Measurements from ENCODE around the gene OR2F1.

Gene OR2F1

GRCh38 chr7:143954544-143954943, at the start of gene OR2F1:
Gene OR2F1, plus strand, starts transcription at chr7:143954844. Its CDS starts 5,127 bp downstream, at chr7:143959971.
- no peaks in the 10 kb centered on the region for H3K36me3 ChIP-seq (ENCODE audit: control insufficient read depth, insufficient read depth, low read length)
- H3K9me3 ChIP-seq (ENCODE audit: control insufficient read depth, low read length) = no peaks in the 10 kb centered on the region
- H3K9ac ChIP-seq (ENCODE audit: low read length) = no peak within 1 kb of the TSS
- H3K4me3 ChIP-seq (ENCODE audit: low read length) = no peak within 1 kb of the TSS
- no peaks in the 10 kb centered on the region for H3K4me1 ChIP-seq (ENCODE audit: control insufficient read depth, insufficient read depth, low read length)
- no peaks in the 10 kb centered on the region for H3K27me3 ChIP-seq (ENCODE audit: control insufficient read depth, insufficient read depth, low read length)

GRCh38 chr7:143905509-143905908, 49.1 kb upstream of the OR2F1 start:
- Histone ChIP-seq H3K4me3 (ENCODE audit: low read length) (no peak overlapping the region), H3K4me1 (ENCODE audit: control insufficient read depth, insufficient read depth, low read length) (peaks cover 8% of the 10 kb centered on the region), H3K27me3 (ENCODE audit: control insufficient read depth, insufficient read depth, low read length) (no peaks in the 10 kb centered on the region), H3K36me3 (ENCODE audit: control insufficient read depth, insufficient read depth, low read length) (no peaks in the 10 kb centered on the region), H3K9me3 (ENCODE audit: control insufficient read depth, low read length) (no peaks in the 10 kb centered on the region), H3K9ac (ENCODE audit: low read length) (no peak overlapping the region)

DNA sequence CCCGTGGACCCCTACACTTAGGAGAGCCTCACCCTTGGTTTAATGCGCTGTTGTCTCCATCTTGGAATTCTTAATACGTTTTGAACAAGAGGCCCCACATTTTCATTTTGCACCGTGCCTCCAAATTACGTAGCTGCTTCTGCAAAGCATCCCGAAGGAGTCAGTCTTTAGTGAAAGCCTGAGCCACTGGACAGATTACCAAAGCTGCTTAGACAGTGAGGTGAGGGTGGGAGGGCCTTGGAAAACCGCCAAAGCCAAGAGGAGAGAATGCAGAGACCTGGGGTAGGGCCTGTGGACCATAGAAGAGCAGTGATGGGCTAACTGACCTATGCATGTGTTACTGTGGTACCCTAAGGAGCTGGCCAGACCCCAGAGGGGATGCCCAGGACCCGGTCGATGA, 48.5 kb upstream of the OR2F1 start:
- Histone ChIP-seq H3K9ac (ENCODE audit: low read length) (no peak overlapping the region), H3K36me3 (ENCODE audit: control insufficient read depth, insufficient read depth, low read length) (no peaks in the 10 kb centered on the region), H3K9me3 (ENCODE audit: control insufficient read depth, low read length) (no peaks in the 10 kb centered on the region), H3K4me1 (ENCODE audit: control insufficient read depth, insufficient read depth, low read length) (peaks cover 6% of the 10 kb centered on the region), H3K4me3 (ENCODE audit: low read length) (no peak overlapping the region), H3K27me3 (ENCODE audit: control insufficient read depth, insufficient read depth, low read length) (no peaks in the 10 kb centered on the region)

GRCh38 chr7:143906895-143907294, 47.7 kb upstream of the OR2F1 start:
- Histone ChIP-seq H3K4me1 (ENCODE audit: control insufficient read depth, insufficient read depth, low read length) (peaks cover 6% of the 10 kb centered on the region), H3K9me3 (ENCODE audit: control insufficient read depth, low read length) (no peaks in the 10 kb centered on the region), H3K36me3 (ENCODE audit: control insufficient read depth, insufficient read depth, low read length) (no peaks in the 10 kb centered on the region), H3K9ac (ENCODE audit: low read length) (no peak overlapping the region), H3K27me3 (ENCODE audit: control insufficient read depth, insufficient read depth, low read length) (no peaks in the 10 kb centered on the region), H3K4me3 (ENCODE audit: low read length) (no peak overlapping the region)

DNA sequence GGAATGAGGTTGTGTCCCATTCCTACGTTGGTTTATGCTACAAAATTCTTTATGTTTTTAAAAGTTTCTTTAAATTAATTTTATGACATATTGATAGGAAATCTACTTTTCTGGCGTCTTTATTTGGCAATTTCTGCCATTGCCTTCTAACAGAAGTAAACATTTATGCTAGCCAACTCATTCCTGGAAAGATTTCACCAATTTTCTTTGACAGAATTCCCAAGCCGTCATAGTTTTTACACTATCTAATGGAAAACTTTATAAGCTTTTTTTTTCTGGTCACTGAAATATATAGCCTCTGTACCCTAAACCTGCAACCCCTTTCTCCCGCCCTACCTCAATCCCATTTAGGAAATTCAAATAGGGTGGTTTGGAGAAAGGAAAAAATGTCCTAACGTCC, 46.5 kb upstream of the OR2F1 start:
- no peaks in the 10 kb centered on the region for H3K9me3 ChIP-seq (ENCODE audit: control insufficient read depth, low read length)
- no peaks in the 10 kb centered on the region for H3K27me3 ChIP-seq (ENCODE audit: control insufficient read depth, insufficient read depth, low read length)
- peaks cover 6% of the 10 kb centered on the region for H3K4me1 ChIP-seq (ENCODE audit: control insufficient read depth, insufficient read depth, low read length)
- no peaks in the 10 kb centered on the region for H3K36me3 ChIP-seq (ENCODE audit: control insufficient read depth, insufficient read depth, low read length)
- no peak overlapping the region for H3K9ac ChIP-seq (ENCODE audit: low read length)
- no peak overlapping the region for H3K4me3 ChIP-seq (ENCODE audit: low read length)

GRCh38 chr7:143909863-143910262, 44.8 kb upstream of the OR2F1 start:
- Histone ChIP-seq H3K9me3 (ENCODE audit: control insufficient read depth, low read length) (no peaks in the 10 kb centered on the region), H3K36me3 (ENCODE audit: control insufficient read depth, insufficient read depth, low read length) (no peaks in the 10 kb centered on the region), H3K9ac (ENCODE audit: low read length) (no peak overlapping the region), H3K4me3 (ENCODE audit: low read length) (no peak overlapping the region), H3K27me3 (ENCODE audit: control insufficient read depth, insufficient read depth, low read length) (no peaks in the 10 kb centered on the region), H3K4me1 (ENCODE audit: control insufficient read depth, insufficient read depth, low read length) (peaks cover 6% of the 10 kb centered on the region)

- Histone ChIP-seq H3K27me3 (ENCODE audit: control insufficient read depth, insufficient read depth, low read length) (no peaks in the 10 kb centered on the region), H3K4me1 (ENCODE audit: control insufficient read depth, insufficient read depth, low read length) (no peaks in the 10 kb centered on the region), H3K9ac (ENCODE audit: low read length) (no peak overlapping the region), H3K4me3 (ENCODE audit: low read length) (no peak overlapping the region), H3K9me3 (ENCODE audit: control insufficient read depth, low read length) (no peaks in the 10 kb centered on the region), H3K36me3 (ENCODE audit: control insufficient read depth, insufficient read depth, low read length) (no peaks in the 10 kb centered on the region)
These were observed 44.0 kb upstream of the OR2F1 start for GRCh38 chr7:143910473-143911248.

DNA sequence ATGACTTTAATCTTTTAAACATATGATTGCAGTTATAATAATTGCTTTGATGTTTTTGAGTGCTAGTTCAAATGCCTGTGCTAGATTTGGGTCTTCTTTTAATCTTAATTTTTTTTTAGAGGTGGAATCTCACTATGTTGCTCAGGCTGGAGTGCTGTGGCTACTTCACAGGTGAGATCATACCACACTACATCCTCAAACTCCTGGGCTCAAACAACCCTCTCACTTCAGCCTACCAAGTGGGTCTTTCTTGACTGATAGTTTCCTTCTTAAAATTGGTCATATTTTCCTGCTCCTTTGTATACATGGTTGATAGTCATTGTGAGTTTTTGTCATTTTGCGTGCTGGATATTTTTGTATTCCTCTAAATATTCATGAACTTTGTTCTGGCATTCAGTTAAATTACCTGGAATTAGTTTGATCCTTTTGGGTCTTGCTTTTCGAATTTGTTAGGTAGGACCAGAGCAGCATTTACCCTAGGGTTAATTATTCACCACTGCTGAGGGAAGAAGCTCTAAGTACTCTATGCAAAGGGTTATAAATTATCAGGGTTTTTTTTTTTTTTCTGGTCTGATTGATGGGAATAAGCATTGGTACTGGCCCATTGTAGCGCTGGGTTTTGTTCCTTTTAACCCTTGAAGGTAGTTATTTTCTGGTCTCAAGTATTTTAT, 40.6 kb upstream of the OR2F1 start:
- H3K27me3 ChIP-seq (ENCODE audit: control insufficient read depth, insufficient read depth, low read length) = no peaks in the 10 kb centered on the region
- H3K9ac ChIP-seq (ENCODE audit: low read length) = no peak overlapping the region
- no peaks in the 10 kb centered on the region for H3K9me3 ChIP-seq (ENCODE audit: control insufficient read depth, low read length)
- no peaks in the 10 kb centered on the region for H3K4me1 ChIP-seq (ENCODE audit: control insufficient read depth, insufficient read depth, low read length)
- no peaks in the 10 kb centered on the region for H3K36me3 ChIP-seq (ENCODE audit: control insufficient read depth, insufficient read depth, low read length)
- H3K4me3 ChIP-seq (ENCODE audit: low read length) = no peak overlapping the region

DNA sequence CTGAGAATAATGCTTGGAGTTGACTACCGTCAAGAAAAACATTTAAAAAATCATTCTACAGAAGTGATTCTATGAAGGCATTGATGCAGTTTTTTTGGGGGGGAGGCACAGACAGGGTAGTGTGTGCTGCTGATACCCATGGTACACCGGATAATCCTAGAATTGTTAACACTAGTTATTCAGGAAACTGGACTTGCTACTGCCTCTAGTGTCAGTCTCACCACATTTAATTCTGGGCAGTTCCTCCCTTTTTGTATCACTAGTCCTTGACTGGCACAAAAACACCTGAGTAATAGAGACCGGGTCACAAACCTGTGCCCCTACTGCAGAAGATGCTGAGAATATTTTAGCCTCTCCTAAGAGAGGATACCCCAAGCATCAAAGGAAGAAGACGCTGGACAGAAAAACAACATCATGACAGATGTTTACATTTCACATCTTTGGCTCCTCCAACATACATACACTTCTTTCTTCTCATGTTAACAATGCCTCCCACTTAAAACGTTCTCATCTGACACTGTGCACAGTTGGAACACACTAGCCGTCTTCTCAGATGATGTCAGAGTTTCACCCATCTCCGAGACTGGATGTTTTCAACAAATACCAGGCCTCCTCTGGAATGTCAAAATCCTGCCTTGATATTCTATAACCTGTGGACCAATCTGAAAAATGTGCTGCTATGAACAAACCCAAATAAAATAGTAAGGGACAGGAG, 39.5 kb upstream of the OR2F1 start:
- Histone ChIP-seq H3K9me3 (ENCODE audit: control insufficient read depth, low read length) (no peaks in the 10 kb centered on the region), H3K9ac (ENCODE audit: low read length) (no peak overlapping the region), H3K36me3 (ENCODE audit: control insufficient read depth, insufficient read depth, low read length) (no peaks in the 10 kb centered on the region), H3K27me3 (ENCODE audit: control insufficient read depth, insufficient read depth, low read length) (no peaks in the 10 kb centered on the region), H3K4me1 (ENCODE audit: control insufficient read depth, insufficient read depth, low read length) (no peaks in the 10 kb centered on the region), H3K4me3 (ENCODE audit: low read length) (no peak overlapping the region)

- no peaks in the 10 kb centered on the region for H3K27me3 ChIP-seq (ENCODE audit: control insufficient read depth, insufficient read depth, low read length)
- H3K4me3 ChIP-seq (ENCODE audit: low read length) = no peak overlapping the region
These were observed 29.8 kb upstream of the OR2F1 start for GRCh38 chr7:143924851-143925250.

GRCh38 chr7:143929224-143929920, 25.3 kb upstream of the OR2F1 start:
- Histone ChIP-seq H3K27me3 (ENCODE audit: control insufficient read depth, insufficient read depth, low read length) (no peaks in the 10 kb centered on the region), H3K9me3 (ENCODE audit: control insufficient read depth, low read length) (no peaks in the 10 kb centered on the region), H3K9ac (ENCODE audit: low read length) (no peak overlapping the region), H3K4me3 (ENCODE audit: low read length) (no peak overlapping the region), H3K36me3 (ENCODE audit: control insufficient read depth, insufficient read depth, low read length) (no peaks in the 10 kb centered on the region), H3K4me1 (ENCODE audit: control insufficient read depth, insufficient read depth, low read length) (no peaks in the 10 kb centered on the region)

More at GRCh38 chr7:143924851-143925250, 29.8 kb upstream of the OR2F1 start:
- H3K9me3 ChIP-seq (ENCODE audit: control insufficient read depth, low read length) = no peaks in the 10 kb centered on the region
- no peaks in the 10 kb centered on the region for H3K36me3 ChIP-seq (ENCODE audit: control insufficient read depth, insufficient read depth, low read length)
- H3K9ac ChIP-seq (ENCODE audit: low read length) = no peak overlapping the region
- H3K4me1 ChIP-seq (ENCODE audit: control insufficient read depth, insufficient read depth, low read length) = no peaks in the 10 kb centered on the region

Data from mucosa of stomach (tissue), 1 donor.